ENCODE data around the gene WASF1. TPM values are rescaled to one million over a fixed set of nuclear protein-coding genes. Genes with fewer than 3 reads are reported as not detected.

Gene WASF1
- 13.2 and 15.7 TPM in 2 replicates for total RNA-seq (2014; rRNA removed; shearing (Covaris generic))

DNA sequence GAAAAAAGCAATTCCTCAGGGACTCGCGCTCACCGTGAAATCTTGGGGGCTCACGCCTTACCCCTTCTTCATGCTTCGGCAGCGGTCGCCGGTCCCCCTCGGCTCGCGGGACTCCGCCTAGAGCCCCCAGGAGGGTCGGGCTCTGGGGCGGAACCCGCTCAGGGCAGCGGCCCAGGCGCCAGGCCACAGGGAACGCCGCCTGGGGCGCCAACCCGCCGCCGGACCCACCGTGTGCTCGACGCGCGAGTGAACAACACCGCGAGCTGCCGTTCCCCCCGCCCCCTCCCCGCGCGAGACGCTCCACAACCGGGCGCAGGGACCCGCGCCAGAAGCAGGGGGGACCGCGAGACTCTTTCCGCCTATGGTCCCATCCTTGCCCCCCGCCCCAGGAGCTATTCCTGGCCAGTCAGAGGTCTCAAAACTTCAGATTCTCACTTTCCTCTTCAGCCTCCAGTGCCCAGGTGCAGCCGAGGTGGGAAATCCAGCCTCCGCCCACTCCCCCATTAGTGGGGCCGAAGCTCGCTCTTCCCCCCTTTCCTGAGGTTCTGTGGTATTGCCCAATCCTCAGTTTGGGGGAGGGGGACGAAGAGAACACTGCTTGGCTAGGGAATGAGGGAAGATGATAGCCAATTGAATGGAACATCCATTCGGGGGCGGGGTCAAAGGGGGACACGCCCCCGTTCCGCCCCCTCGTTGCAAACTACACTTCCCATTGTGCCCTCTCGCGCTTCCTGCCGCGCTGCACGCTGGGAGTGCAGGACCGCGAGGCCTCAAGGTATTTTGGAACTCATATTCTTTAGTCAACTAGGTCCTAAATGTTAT is at the start of gene WASF1:
WASF1 (minus strand) TSS at position 265 of the 822 bp plus-strand sequence. CDS start 52,069 bp downstream, outside the sequence.
- DNase-seq (ENCODE audit: low spot score), result peak; percentile 96

DNA sequence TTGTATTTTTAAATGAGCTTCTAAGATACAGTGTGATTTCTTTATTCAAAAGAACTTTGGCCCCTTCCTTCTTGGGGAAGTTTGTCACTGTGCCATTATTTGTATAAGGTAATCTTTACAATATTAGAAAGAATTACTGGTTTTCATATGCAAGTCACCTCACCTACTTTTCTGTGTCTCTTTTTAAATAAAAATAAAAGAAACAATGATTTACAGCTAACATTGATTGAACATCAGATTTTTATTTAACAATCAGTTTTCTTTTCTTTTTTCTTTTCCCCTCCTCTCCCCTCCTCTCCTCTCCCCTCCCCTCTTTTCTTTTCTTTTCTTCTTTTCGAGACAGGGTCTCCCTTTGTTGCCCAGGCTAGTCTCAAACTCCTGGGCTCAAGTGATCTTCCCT is 46.8 kb upstream of the WASF1 start:
- no peak for DNase-seq (ENCODE audit: low spot score)

DNA sequence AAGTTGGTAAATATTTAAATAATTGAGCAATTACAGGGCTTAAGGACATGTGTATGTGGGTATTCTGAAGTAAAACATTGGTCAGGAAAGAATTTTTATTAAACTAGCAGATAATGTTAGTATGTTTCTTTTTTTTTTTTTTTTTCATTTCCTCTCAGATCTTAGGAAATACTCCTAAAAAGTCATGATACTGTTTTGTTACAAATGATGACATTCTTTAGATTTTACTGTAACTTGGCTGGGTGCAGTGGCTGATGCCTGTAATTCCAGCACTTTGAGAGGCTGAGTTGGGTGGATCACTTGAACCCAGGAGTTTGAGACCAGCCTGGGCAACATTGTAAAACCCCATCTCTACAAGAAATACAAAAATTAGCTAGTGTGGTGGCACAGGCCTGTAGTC is 42.3 kb upstream of the WASF1 start:
- DNase-seq (ENCODE audit: low spot score), result no peak

DNA sequence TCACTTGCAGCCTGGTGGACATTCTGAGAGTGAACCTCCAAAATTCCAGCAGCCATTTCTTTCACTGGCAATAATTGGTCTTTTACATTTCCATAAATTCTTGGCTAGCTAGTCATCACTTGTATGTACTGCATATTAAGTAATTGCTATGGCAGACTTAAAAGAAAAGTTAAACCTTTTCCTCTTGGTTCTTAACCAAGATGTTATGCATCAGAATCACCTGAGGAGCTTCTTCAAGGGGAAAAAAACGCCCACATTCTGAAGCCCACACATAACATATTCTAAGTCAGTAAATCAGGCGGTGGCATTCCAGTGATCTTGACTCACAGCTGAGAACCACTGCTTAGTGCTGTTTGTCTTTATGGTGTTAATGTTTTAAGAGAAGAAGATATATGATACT is 37.8 kb upstream of the WASF1 start:
- peak; percentile 34 for DNase-seq (ENCODE audit: low spot score)

DNA sequence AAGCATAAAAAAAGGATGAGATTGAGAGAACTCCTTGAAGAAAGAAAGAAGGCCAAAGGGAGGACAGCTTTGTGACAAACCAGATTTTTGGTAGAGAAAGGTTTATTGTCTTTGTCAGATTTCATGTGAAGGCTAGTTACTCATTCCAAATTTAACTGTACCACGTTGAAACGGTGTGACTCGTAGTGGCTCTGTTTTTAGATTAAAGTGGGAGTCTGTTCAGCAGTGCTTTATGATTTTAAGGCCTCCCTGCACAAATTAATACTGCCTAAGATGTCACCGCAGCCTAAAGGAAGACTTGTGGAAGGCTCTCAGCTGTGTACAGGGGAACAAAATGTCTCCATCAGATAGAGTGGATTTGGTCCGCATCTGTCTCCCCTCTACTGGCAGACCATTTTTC is 36.7 kb upstream of the WASF1 start:
- no peak for DNase-seq (ENCODE audit: low spot score)

DNA sequence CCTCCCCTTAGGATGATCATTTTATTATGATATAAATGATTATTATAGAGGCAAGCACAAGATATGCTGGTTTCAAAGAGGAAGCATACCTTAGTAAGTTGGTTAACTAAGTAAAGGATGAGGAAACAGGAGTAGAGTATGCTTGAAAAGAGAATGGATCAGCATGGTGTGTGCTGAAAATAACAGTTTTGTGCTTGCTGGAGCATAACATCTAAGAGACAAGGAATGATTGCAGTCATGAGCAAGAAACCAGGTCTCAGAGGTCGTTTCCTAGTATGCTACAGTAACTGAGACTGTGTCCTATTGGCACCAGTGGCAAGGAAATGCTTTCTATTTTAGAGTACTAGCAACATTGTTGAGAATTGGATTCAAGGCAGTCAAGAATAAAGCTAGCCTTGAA is 34.9 kb upstream of the WASF1 start:
- no peak for DNase-seq (ENCODE audit: low spot score)

DNA sequence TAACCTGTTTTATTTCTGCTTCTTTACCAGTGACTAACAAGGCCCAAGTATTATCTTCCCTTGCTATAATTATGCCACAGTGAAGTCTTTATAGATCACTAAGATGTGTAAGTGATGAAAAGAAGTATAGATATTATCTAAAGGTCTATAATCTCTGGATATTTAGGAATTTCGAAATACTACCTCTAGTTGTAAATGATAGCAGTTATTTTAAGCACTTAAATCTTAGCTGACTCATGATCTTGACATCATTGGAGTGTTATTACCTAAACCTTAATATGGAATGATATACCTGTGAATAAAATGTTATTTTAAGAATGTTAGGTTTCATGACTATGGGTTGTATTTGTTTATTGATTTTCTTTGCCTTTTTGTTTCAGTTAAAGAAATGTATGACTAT is 32.3 kb upstream of the WASF1 start:
- no peak for DNase-seq (ENCODE audit: low spot score)

DNA sequence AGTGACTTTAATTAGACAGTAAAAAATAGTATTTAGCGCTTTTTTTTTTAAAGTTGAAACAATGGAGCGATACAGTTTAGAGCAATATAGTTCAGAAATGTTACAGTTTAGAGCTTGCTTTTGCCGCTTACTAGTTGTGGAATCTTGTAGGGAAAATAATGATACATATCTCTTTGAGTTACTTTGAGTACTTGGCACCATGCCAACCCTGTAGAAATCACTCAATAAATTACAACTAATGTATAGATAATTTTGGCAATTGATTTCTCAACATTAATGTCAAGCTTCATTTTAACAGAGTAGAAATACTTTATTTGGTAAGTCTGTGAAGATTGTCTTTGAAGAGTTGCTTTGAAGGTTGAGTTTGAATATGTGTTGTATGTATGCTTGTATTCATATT is 28.2 kb upstream of the WASF1 start:
- DNase-seq (ENCODE audit: low spot score), result no peak

DNA sequence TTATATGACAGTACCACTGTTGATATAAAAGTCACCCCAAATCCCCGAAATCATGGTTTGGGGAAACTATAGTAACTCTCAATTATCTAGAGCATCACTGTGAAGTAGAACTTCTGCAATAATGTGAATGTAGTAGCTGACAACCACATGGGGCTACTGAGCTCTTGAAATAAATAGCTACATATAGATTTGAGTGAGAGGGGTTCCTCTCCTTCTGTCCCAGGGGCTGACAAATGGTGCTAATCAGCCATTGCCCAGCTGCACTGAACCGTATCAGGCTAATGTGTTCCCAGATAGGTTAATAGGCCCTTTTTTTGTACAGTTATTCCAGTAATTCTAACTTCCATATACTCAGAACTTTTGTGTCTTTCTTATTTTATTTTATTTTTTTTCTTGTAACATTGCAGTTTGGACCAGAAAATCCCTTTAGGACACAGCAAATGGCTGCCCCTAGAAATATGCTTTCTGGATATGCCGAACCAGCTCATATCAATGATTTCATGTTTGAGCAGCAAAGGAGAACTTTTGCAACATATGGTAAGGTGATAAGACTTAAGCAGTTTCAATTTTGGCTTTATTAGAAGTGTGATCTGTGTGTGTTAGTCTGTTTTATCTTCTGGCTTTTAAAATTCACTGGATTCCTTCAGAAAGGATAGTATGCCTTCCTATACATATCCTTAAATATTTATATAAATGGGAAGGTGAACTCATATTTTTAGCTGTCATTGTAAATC is 21.8 kb upstream of the WASF1 start:
- DNase-seq (ENCODE audit: low spot score), result no peak

DNA sequence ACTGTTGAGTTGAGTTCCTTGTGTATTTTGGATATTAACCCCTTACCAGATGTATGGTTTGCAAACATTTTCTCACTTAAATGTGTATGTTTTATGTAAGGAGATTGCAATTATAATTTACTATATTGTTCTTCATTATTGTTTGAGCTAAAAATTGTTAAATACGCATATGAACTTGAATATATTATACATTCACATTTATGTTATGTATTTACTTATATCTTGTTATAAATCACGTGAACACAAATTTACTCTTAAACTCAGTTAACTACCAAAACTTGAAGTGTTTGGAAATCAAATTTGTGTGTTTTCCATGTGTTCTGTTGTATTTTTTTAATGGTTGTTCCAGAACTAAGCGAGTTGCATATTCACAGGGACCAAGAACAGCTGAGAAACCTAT is 19.1 kb upstream of the WASF1 start:
- no peak for DNase-seq (ENCODE audit: low spot score)

DNA sequence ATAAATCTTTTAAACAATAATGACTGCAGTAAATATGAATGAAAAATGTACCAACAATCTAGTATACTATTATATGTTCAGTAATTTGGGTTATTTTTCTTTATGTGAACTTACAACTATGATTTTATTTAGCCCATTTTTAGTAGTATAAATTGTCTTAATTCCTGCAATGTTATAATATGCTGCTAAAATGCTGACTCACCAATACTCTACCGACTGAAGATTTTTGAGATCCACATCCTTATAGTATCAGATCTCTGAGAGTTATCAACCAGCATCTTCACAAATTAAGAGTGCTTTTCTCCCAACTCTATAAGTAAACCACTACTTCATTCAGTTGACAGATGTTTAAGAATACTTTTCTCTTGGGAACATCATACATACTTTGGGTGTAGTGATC is 17.4 kb upstream of the WASF1 start:
- DNase-seq (ENCODE audit: low spot score), result no peak

DNA sequence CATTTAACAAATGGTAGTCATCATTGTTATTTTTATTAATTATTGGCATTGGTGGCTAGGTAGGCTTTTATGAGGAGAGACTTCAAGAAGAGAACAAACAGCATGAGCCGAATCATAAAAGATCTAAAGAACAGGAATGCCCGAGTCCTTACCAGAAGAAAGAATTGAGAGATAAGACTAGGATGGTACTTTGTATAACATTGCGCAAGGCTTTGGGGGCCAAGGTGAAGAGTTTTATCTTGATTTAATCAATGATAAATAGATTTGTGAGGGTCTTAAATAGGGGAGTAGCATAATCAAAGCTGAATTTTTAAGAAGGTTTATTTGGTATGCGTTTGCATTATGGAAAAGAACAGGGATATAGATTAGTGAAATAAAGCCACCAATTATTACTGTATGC is 16.2 kb upstream of the WASF1 start:
- DNase-seq (ENCODE audit: low spot score), result no peak

DNA sequence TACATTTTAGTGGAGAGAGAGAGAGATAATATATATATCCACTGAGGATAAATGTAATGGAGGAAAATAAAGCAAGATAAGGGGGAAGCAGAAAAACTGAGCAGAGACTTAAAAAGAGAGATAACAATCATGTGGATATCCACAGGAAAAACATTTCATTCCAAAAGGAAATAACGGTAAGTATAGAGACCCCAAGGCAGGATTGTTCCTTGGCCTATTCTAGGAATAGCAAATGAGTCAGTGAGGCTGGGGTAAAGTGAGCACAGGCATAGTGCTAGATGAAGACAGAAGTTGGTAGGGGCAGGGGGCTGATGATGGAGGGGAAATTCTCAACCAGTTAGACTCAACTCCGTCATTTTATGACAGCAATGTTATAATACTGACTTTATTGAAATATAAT is 12.0 kb upstream of the WASF1 start:
- no peak for DNase-seq (ENCODE audit: low spot score)

DNA sequence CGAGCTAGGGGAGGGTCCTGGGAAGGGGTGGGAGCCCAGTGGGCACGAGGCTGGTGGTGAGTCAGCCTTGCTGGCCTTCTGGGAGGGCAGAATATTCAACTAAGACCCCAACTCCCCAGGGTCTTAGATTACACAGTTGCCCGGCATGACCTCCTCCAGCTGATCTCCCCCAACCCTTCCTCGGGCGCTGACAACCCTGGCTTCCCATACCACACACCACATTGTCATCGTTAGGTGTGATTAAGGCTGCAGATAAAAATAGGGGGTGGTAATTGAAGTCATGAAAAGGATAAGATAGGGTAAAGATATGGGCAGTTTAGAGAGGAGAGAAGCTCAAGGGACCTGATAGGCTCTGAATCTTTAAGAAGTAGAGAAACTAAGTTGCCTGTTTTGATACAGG is 11.3 kb upstream of the WASF1 start:
- no peak for DNase-seq (ENCODE audit: low spot score)

DNA sequence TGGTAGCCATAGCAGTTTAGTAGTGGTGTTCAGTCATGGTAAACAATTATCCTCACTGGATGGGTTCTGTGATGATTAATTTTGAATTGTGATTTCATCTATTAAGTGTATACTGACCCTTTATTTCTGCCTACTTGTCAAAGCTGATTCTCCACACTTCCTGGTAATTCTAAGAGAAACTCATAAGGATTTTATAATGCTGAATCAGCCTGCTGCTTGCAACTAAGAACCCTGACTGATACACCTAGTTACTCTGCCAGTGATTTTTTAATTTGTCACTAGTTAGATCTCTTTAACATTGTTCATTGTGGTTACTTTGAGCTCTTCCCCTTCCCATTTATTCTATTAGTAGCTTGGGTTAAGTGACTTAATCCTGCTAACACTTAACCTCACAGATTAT is 9.3 kb upstream of the WASF1 start:
- DNase-seq (ENCODE audit: low spot score), result no peak

DNA sequence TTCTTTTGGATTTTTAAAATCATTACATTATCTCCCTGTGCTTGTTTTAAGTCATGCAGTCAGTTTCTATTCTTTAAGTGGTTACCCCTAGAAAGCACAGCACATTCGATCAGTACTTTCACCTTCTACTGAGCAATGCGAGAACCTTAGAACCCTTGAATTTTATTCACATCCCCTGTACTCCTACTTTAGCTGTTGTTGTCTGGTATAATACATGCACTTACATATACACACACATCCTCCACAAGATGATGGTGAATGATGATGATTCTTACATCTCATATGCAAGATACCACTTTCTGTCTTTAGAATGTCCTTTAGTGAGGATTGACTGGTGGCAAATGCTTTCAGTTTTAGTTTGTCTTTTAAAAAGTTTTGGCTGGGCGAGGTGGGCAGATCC is 6.4 kb upstream of the WASF1 start:
- DNase-seq (ENCODE audit: low spot score), result no peak

DNA sequence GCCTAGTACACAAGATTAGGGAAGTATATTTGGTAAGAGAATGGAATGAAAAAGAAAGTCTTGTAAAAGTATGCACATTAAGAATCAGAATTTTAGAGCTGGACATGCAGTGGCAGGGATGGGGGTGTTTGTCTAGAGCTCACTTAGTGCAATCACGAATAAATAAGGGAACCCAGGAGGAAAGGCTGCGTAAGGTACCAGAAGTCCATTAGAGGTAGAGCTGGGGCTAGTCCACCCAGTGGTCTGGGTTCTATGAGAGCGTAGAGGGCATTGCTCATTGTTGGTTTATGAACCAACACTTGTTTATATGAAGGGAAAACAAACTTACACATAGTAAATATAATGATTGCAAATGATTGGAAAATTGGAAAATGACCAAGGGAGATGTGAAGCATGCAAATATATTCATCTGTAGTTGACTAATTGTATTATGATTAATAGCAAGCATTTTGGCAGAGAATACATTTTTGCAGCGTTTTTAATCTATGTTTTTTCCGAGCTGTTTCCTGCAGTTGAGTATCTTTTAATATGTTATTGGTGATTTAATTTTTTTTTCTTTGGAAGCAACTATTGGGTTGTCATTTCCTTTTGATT is 3.9 kb upstream of the WASF1 start:
- no peak for DNase-seq (ENCODE audit: low spot score)

DNA sequence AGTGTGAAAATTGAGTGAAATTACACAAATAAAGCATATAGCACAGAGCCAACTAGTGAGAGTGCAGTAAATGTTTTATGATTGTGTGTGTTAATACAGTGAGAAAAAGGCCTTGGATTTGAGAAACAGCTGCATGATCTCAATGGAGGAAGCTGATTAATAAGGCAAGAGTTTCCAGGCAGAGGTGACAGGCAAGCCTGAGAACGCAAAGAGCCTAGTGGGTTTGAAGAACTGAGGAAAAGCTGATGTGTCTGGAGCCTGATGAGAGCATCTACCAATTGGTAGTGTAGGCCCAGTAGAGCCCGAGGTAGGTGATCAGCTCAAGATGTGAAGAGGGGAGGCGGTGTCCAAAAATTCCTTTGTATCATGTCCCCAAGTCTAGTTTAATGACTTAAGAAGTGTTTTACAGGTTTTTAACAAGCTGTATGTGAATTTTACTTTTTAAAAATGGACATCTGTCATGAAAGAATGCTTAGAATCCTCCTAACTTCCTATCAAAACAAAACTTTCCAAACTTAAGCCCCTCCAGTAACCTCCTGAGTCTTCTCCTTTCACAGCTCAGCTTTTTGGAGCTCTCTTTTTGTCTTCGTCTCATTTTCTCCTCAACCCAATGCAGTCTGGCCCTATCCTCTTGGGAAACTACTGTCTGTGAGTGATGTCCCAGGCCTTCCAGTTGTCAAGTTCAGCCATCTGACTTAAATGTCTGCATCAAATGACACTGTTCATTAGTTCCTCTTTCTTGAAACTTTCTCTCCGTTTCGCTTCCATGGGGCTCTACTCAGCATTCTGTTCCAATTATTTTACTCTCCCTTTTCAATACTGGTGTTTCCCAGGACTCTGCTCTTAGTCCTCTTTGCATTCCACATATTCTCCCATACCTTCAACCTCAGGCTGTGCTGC is 1.9 kb upstream of the WASF1 start:
- no peak for DNase-seq (ENCODE audit: low spot score)

DNA sequence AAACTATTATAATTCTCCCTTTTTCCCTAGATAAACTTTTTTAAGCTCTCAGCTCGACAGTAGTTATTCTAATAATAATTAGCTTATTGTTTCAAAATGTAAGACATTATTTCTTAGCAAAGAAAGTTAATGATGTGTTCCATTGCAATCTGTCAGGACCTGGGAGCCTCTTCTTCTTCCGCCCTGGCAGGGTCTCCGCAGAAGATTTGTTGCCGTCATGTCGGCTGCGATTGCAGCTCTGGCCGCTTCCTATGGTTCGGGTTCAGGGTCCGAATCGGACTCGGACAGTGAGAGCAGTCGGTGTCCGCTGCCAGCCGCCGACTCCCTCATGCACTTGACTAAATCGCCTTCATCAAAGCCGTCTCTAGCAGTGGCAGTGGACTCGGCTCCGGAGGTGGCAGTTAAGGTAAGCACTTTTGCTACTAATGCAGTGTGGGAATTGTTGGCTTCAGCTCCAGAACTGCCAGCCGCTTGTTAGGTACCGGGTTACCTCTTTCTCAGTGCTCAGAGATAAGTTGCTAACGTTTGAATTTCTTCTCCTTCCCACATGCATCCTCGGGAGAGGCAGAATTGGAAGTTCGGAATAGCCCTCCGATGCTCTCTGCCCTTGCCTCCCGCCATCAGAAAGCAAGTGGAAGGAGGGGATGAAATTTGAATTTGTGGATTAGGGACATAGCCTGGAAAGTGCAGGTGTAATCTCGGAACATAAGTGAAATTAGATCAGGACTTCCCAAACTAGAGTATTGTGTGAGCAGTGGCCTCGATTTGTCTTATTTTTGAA is 948 bp upstream of the WASF1 start, which contains the start of gene CDC40:
CDC40 (plus strand) TSS at position 200 of the 781 bp plus-strand sequence; CDS start at position 218, 18 bp downstream.
- no peak for DNase-seq (ENCODE audit: low spot score)

DNA sequence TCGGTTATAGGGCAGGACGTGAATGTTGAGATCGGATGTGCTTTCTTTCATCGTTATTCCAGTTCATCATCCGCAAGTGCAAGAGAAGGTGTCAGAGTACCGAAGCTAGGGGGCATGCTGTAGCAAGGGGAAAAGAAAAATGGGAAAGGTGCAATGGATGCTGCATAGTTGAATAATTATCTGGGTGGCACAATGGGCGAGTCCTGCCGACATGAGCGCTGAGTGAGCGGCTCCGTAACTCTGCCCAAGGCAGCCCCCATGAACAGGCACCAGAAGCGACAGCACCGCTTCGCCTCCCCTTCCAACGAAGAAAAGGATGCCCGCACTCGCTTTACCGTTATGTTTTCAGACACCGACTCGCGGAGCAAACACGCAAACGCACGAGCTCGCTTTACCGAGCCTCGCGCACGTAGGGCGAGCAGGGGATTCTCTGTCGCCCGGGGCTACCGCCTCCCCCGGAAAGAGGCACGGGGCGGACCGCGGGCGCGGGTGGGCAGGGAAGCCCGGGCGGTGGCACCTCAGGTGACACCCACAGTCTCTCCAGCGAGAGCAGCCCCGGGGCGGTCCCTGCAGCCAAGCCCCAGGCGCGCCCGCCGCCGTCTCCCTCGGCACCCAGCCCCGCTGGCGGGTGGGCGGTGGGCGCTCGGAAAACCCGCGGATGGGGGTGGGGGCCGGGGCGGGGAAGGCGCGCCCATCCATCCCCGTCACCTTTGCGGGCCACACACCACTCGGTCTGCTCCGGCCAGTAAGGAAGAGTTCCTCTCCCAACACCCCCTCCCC is 654 bp downstream of the WASF1 start:
- DNase-seq (ENCODE audit: low spot score), result peak; percentile 65

All from A172 (cell line).